ENCODE data around the gene ACSL6.

The ACSL6 gene

GRCh38 chr5:131998431-131999040 is 12.9 kb downstream of the ACSL6 start:
- DNase-seq: no peak

- no peak for DNase-seq
Observed at GRCh38 chr5:131997727-131998117, 13.7 kb downstream of the ACSL6 start.

GRCh38 chr5:131997026-131997726 is 14.3 kb downstream of the ACSL6 start:
- no peak for DNase-seq

GRCh38 chr5:131996210-131997025 is 15.0 kb downstream of the ACSL6 start:
- no peak for DNase-seq

- no peak for DNase-seq
Observed at GRCh38 chr5:131994533-131995226, 16.8 kb downstream of the ACSL6 start.

- no peak for DNase-seq
Observed at GRCh38 chr5:131994090-131994489, 17.4 kb downstream of the ACSL6 start.

- DNase-seq: no peak
Observed at GRCh38 chr5:131993676-131994075, 17.8 kb downstream of the ACSL6 start.

- DNase-seq: no peak
Observed at GRCh38 chr5:131992370-131992769, 19.1 kb downstream of the ACSL6 start.

- DNase-seq: no peak
Observed at GRCh38 chr5:131991593-131992324, 19.7 kb downstream of the ACSL6 start.

- no peak for DNase-seq
Observed at GRCh38 chr5:131990716-131991115, 20.7 kb downstream of the ACSL6 start.

GRCh38 chr5:131988601-131989000 is 22.9 kb downstream of the ACSL6 start:
- no peak for DNase-seq

- DNase-seq: no peak
Observed at GRCh38 chr5:131987251-131987650, 24.2 kb downstream of the ACSL6 start.

GRCh38 chr5:131986161-131986912 is 25.1 kb downstream of the ACSL6 start:
- no peak for DNase-seq

- DNase-seq: no peak
Observed at GRCh38 chr5:131984956-131985665, 26.3 kb downstream of the ACSL6 start.

- no peak for DNase-seq
Observed at GRCh38 chr5:131983244-131983771, 28.1 kb downstream of the ACSL6 start.

GRCh38 chr5:131981516-131981915 is 29.9 kb downstream of the ACSL6 start:
- DNase-seq: no peak

GRCh38 chr5:131980696-131981095 is 30.8 kb downstream of the ACSL6 start:
- DNase-seq: no peak

GRCh38 chr5:131979816-131980215 is 31.6 kb downstream of the ACSL6 start:
- no peak for DNase-seq

- no peak for DNase-seq
Observed at GRCh38 chr5:131977212-131977604, 34.2 kb downstream of the ACSL6 start.

- DNase-seq: no peak
Observed at GRCh38 chr5:131976414-131977211, 34.8 kb downstream of the ACSL6 start.

All from NCI-H526 treated with DMSO at 0.1 percent for 48 hours (cell line).